ENCODE measurements around the gene EFNA4. TPM values are rescaled to one million over a fixed set of nuclear protein-coding genes. Genes with fewer than 3 reads are reported as not detected.

EFNA4 gene
- total RNA-seq, 3 donors from 2014 or later: 4.2 to 4.5 (median 4.3) TPM

DNA sequence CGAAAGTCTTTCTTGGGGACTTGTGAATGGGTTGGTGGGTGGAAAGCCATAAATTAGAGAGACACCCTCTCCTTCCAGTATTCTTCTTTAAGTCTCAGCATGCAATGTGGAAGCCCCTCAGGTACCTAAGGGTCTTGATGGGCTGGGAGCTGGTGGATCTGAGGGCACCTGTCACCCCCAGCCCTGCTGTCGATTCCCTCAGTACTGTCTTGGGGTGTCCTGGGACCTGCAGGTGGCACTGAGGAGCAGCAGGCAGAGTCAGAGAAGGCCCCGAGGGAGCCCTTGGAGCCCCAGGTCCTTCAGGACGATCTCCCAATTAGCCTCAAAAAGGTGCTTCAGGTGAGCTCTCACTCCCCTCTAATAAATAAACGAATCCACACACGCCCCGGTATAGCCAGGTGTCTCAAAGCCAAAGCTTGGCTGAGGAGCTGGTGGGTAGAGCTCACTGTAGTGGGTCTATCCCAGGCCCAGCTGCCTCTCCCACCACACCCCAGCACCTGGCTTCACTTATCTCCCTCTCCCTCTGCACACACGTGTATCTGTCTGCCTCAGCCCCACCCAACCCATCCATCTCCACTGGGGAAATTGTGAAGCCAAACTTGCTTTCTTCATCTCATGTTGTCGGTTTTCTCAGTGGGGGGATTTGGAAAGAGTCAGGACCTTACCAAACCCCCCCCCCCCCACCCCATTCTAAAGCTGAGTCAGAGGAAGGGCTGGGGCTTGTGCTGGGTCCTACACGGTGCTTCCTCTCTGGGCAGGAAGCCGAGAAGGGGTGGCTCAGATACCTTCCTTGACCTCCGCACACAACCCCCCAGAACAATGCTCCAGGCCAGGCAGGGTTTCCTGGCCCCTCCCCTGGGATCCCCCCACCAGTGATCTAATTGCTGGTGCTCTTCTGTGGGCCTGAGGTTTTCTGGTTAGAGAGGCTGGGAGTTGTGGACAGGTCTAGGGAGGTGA, 10.8 kb upstream of the EFNA4 start:
- Mint-ChIP-seq H3K4me3 (peak overlapping the region; percentile 82), H3K4me1 (ENCODE audit: low read depth) (peaks cover 20% of the 10 kb centered on the region), H3K36me3 (ENCODE audit: insufficient read depth) (peaks cover 5% of the 10 kb centered on the region), H3K9me3 (no peaks in the 10 kb centered on the region), H3K27me3 (ENCODE audit: low read depth) (no peaks in the 10 kb centered on the region)
- ATAC-seq (no peak), DNase-seq (no peak)

DNA sequence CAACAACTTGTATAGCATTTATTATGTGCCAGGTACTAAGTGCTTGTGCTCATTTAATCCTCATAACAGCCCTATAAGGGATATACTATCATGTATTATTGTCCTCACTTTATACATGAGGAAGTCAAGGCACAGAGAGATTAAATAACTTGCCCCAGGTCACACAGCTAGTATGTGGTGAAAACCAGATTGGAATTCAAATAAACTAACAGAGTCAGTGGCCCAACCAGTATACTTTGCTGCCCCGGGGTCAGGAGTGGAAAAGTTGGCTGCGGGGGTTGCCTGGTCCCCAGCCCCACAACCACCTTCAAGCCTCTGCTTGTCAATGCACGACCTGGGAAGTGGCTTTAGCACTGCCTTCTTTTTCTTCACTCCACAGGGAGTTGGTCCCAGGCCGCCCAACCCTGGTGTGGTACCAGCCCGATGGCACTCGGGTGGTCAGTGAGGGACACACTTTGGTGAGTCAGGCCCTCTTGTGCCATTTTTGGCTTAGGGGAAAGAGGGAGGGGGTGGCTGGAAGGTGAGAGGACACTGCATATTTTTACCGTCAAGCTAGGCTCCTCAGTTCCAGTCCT, 9.9 kb upstream of the EFNA4 start:
- Mint-ChIP-seq H3K4me1 (ENCODE audit: low read depth) (peaks cover 20% of the 10 kb centered on the region), H3K36me3 (ENCODE audit: insufficient read depth) (peaks cover 6% of the 10 kb centered on the region), H3K9me3 (no peaks in the 10 kb centered on the region), H3K27me3 (ENCODE audit: low read depth) (no peaks in the 10 kb centered on the region), H3K4me3 (peak overlapping the region; percentile 82)
- ATAC-seq (no peak), DNase-seq (no peak)

DNA sequence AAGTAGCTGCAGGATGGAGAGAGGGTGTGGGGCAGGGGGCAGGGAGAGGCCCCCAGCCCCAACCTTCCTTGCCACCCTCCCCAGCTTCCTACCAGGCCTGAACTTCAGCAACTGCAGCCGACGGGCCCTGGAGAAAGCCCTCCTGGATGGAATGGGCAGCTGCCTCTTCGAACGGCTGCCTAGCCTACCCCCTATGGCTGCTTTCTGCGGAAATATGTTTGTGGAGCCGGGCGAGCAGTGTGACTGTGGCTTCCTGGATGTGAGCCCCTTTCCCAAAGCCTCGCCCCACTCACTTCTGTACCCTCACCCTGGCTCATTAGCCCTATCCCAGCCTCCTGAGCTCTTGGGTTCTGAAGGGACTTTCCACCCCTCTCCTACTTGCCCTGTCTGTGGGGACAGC, 6.4 kb upstream of the EFNA4 start:
- ATAC-seq: no peak

DNA sequence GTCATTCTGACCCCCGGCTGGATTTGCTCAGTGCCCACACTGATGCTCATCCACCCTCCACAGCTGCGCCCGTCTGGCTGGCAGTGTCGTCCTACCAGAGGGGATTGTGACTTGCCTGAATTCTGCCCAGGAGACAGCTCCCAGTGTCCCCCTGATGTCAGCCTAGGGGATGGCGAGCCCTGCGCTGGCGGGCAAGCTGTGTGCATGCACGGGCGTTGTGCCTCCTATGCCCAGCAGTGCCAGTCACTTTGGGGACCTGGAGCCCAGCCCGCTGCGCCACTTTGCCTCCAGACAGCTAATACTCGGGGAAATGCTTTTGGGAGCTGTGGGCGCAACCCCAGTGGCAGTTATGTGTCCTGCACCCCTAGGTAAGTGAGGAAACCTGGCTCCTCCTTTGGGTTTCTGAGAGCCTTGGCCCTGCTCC, 5.7 kb upstream of the EFNA4 start:
- Mint-ChIP-seq H3K27me3 (ENCODE audit: low read depth) (no peaks in the 10 kb centered on the region), H3K4me1 (ENCODE audit: low read depth) (peaks cover 19% of the 10 kb centered on the region), H3K4me3 (no peak overlapping the region), H3K36me3 (ENCODE audit: insufficient read depth) (peaks cover 10% of the 10 kb centered on the region), H3K9me3 (no peaks in the 10 kb centered on the region)
- ATAC-seq (no peak), DNase-seq (no peak)

More for the DNA sequence above, 6.4 kb upstream of the EFNA4 start:
- no peak for DNase-seq
- Mint-ChIP-seq H3K4me1 (ENCODE audit: low read depth) (peaks cover 21% of the 10 kb centered on the region), H3K36me3 (ENCODE audit: insufficient read depth) (peaks cover 10% of the 10 kb centered on the region), H3K9me3 (no peaks in the 10 kb centered on the region), H3K27me3 (ENCODE audit: low read depth) (no peaks in the 10 kb centered on the region), H3K4me3 (no peak overlapping the region)

DNA sequence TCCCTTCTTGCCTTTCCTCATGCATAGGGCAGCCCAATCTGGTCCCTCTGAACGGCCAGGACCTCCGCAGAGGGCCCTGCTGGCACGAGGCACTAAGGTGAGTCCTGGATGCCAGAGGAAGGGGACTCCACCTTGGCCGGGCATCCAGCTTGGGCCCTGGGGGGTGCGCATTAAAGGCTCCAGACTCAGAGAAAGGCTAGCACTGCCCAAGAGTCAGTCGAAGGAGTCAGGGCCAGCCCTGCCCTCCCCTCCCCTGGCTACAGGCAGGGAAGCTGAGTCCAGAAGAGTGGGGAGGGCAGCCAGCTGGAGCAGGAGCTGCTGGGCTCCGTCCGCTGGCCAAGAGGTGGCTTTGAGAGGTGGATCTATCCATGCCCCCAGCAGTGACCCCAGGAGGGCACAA, 2.8 kb upstream of the EFNA4 start:
- Mint-ChIP-seq H3K27me3 (ENCODE audit: low read depth) (no peaks in the 10 kb centered on the region), H3K36me3 (ENCODE audit: insufficient read depth) (peaks cover 10% of the 10 kb centered on the region), H3K4me3 (no peak overlapping the region), H3K4me1 (ENCODE audit: low read depth) (peaks cover 30% of the 10 kb centered on the region), H3K9me3 (no peaks in the 10 kb centered on the region)
- ATAC-seq (no peak), DNase-seq (no peak)

DNA sequence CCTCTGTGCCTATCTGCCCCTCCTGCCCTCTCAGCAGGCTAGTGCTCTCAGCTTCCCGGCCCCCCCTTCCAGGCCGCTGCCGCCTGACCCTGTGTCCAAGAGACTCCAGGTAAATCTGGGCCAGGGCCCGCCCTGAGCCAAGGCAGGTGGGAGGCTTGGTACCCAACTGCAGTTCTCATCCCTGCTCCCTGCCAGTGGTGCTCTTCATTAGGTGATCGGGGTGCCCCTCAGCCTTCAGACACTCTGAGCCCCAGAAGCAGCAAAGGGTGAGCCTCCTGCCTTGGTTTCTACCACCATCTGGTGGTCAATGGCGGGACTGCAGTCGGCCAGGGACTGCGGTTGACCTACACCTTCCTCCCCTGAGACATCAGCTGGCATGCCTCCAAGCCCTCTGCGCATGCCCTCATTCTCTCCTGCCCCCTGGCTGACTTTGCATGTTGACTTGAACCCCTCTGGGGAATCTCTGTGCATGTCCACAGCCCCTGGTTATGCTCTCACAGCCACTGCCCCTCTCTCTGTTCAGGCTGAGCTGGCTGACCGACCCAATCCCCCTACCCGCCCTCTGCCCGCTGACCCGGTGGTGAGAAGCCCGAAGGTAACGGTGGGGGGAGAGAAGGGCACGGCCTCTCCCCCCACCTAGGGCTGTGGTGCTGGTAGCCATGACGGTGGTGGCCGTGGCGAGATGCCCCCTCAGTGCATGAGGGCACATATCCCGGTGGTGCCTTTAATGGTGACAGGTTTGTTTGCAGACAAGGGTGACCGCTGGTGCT, 2.0 kb upstream of the EFNA4 start:
- H3K27me3 Mint-ChIP-seq (ENCODE audit: low read depth): no peaks in the 10 kb centered on the region
- no peaks in the 10 kb centered on the region for H3K9me3 Mint-ChIP-seq
- peak overlapping the region; percentile 37 for H3K4me3 Mint-ChIP-seq
- H3K36me3 Mint-ChIP-seq (ENCODE audit: insufficient read depth): peaks cover 7% of the 10 kb centered on the region
- ATAC-seq: peak; percentile 59 to 61
- DNase-seq: peak; percentile 97
- peaks cover 30% of the 10 kb centered on the region for H3K4me1 Mint-ChIP-seq (ENCODE audit: low read depth)

DNA sequence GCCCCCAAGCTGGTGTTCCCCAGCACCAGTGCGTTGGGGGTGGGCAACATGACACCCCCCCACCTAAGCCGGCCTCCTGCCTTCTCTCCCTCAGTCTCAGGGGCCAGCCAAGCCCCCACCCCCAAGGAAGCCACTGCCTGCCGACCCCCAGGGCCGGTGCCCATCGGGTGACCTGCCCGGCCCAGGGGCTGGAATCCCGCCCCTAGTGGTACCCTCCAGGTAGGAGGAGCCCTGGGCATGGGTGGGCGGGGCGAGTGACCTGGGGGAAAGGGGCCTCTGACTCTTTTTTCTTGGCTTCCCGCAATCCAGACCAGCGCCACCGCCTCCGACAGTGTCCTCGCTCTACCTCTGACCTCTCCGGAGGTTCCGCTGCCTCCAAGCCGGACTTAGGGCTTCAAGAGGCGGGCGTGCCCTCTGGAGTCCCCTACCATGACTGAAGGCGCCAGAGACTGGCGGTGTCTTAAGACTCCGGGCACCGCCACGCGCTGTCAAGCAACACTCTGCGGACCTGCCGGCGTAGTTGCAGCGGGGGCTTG, 1.3 kb upstream of the EFNA4 start:
- Mint-ChIP-seq H3K9me3 (no peaks in the 10 kb centered on the region), H3K4me3 (no peak overlapping the region), H3K4me1 (ENCODE audit: low read depth) (peaks cover 30% of the 10 kb centered on the region), H3K36me3 (ENCODE audit: insufficient read depth) (peaks cover 8% of the 10 kb centered on the region), H3K27me3 (ENCODE audit: low read depth) (no peaks in the 10 kb centered on the region)
- DNase-seq: no peak
- ATAC-seq: no peak

DNA sequence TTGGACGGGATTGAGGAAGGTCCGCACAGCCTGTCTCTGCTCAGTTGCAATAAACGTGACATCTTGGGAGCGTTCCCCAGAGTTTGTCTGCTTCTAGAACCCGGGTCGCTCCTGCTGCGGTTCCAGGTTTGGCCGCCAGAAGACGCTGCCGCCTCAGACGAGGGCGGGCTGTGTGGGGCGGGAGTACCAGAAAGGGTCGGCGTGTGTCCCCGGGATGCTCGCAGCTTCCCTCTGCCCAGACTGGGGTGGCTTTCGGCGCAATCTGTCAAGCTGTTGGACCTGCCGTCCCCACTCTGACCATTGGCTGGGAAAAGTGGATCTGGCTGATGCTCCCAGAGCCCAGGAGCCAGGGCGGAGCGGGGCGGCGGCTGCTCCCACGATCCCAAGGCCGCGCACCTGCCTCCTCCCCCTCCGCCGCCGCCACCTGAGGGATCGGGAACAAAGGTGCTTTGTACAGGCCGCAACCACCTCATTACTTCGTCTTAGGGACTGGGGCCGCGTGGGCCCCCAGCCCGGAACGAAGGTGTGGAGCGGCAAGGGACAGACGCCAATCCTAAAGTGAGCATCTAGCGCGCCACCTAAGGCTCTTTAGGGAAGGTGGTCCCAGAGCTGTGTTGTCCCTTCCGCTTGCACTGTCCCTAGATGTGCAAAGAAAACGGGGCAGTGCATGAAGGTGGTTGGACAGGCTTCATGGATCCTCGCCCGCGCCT, 683 bp upstream of the EFNA4 start:
- Mint-ChIP-seq H3K27me3 (ENCODE audit: low read depth) (no peaks in the 10 kb centered on the region), H3K4me3 (peak overlapping the region; percentile 89), H3K4me1 (ENCODE audit: low read depth) (peaks cover 30% of the 10 kb centered on the region), H3K36me3 (ENCODE audit: insufficient read depth) (peaks cover 7% of the 10 kb centered on the region), H3K9me3 (no peaks in the 10 kb centered on the region)
- peak; percentile 30 to 47 for ATAC-seq
- peak; percentile 68 for DNase-seq

DNA sequence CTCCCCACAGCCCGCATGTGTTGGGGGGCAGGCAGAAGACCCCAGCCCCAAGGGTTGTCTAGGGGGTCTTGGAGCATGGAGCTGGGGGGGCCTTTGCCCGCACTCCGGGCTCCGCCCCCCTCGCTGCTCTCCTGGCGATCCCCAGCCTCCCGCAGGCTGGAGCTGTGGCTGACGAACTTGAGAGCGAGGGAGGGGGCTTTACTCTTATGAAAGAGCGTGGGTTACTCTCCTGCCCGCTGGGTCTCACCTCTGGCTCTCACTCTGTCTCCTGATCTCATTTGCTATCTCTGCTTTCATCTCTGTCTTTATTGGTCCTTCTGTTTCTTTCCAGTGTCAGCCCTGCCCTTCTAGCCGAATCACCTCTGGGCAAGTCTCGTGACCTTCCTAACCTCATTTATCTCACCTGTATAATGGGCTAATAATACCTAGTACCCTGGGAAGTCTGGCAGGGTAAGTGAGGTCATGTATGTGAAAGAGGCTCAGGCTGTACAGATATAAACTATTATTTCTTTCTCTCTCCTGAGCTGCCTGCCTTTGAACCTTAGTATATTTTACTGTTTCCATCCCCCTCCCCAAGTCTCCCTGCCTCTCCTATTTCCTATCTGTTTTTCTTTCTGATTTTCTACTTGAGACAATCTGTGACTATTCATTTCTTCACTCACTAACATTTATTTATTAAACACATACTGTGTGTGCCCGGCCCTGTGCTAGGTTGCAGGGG, 731 bp downstream of the EFNA4 start:
- peaks cover 30% of the 10 kb centered on the region for H3K4me1 Mint-ChIP-seq (ENCODE audit: low read depth)
- DNase-seq (no peak), ATAC-seq (peak; percentile 23 to 42)
- no peaks in the 10 kb centered on the region for H3K9me3 Mint-ChIP-seq
- H3K36me3 Mint-ChIP-seq (ENCODE audit: insufficient read depth): peaks cover 6% of the 10 kb centered on the region
- H3K4me3 Mint-ChIP-seq: peak overlapping the region; percentile 84
- no peaks in the 10 kb centered on the region for H3K27me3 Mint-ChIP-seq (ENCODE audit: low read depth)

DNA sequence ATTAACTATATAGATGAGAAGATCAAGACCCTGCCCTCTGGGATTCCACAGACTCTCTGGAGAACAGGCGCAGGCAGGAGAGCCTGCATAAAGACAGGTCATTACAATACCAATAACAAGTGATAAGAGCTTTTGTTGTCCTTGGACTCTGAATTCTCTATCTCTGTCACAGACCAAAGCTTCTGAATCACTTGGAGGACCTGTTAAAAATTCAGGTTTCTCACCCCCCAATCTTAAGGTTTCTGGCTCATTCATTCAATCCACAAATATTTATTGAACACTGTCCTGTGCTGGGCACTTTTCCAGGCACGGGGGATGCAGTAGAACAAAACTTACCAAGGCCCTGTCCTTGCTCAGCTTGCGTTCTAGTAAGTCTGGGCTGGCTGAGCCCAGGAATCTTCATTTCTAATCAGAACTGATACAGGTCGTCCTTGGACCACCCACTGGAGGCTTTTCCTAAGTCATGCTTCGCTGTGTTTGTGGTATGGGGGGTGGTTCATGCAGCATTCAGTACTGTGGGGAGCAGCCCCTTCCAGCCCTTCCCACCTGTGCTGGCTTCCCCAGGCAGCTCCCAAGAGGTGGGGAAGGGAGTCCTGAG, 1.4 kb downstream of the EFNA4 start:
- no peaks in the 10 kb centered on the region for H3K27me3 Mint-ChIP-seq (ENCODE audit: low read depth)
- peak overlapping the region; percentile 84 for H3K4me3 Mint-ChIP-seq
- ATAC-seq (no peak), DNase-seq (no peak)
- H3K4me1 Mint-ChIP-seq (ENCODE audit: low read depth): peaks cover 30% of the 10 kb centered on the region
- no peaks in the 10 kb centered on the region for H3K9me3 Mint-ChIP-seq
- H3K36me3 Mint-ChIP-seq (ENCODE audit: insufficient read depth): peaks cover 6% of the 10 kb centered on the region

DNA sequence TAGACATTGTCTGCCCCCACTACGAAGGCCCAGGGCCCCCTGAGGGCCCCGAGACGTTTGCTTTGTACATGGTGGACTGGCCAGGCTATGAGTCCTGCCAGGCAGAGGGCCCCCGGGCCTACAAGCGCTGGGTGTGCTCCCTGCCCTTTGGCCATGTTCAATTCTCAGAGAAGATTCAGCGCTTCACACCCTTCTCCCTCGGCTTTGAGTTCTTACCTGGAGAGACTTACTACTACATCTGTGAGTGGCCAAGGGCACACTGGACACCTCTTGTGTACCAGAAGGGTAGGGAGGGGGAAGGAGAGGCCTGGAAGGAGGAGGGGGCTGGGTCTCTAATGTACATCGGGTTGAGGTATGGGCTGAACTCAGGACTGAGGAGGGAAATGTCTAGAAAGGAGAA, 3.2 kb downstream of the EFNA4 start:
- no peaks in the 10 kb centered on the region for H3K9me3 Mint-ChIP-seq
- peaks cover 31% of the 10 kb centered on the region for H3K4me1 Mint-ChIP-seq (ENCODE audit: low read depth)
- no peak overlapping the region for H3K4me3 Mint-ChIP-seq
- ATAC-seq: no peak
- H3K27me3 Mint-ChIP-seq (ENCODE audit: low read depth): no peaks in the 10 kb centered on the region
- no peak for DNase-seq
- peaks cover 4% of the 10 kb centered on the region for H3K36me3 Mint-ChIP-seq (ENCODE audit: insufficient read depth)

DNA sequence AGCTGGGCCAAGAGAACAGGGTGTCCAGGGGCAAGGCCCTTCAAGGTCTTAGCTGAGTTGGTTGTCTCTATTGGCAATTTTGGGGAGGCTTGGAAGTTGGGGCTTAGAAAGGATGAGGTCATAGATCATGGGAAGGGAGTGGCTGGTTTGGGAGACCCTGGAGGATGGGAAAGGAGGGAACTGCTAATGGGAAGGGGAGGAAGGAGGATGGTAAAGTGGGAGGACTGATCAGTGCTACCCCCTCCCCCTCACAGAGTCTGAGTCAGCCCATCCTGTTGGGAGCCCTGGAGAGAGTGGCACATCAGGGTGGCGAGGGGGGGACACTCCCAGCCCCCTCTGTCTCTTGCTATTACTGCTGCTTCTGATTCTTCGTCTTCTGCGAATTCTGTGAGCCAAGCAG, 5.1 kb downstream of the EFNA4 start:
- Mint-ChIP-seq H3K27me3 (ENCODE audit: low read depth) (no peaks in the 10 kb centered on the region), H3K36me3 (ENCODE audit: insufficient read depth) (peaks cover 4% of the 10 kb centered on the region), H3K9me3 (no peaks in the 10 kb centered on the region), H3K4me3 (no peak overlapping the region), H3K4me1 (ENCODE audit: low read depth) (peaks cover 24% of the 10 kb centered on the region)
- DNase-seq (no peak), ATAC-seq (no peak)

DNA sequence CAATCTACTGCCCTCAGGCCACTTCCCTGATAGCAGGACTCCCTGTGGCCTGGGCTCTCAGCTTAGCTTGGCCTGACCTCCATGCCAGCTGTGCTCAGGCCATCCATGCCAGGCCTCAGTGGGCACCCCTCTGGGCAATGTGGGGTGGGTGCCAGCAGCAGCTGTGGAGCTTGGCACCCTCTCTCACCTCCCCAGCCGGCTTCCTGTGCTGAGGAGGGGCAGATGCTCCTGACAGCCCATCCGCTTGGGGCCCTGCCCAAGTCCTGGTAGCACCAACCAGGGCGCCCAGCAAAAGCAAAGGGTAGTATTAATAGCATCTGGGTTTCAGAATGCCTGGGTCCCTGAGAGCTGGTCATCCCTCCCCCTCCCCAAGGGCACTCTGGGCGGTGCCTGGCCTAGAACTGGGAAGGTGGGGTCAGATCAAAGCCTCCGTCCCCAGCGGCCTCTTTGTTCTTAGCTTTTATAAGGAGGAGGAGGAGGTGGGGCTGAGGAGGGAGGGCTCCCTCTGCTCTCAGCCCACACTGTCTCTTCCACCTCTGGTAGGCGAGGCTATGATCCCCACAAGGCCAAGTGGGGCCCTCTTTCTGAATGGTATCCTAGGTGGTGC, 6.1 kb downstream of the EFNA4 start:
- H3K9me3 Mint-ChIP-seq: no peaks in the 10 kb centered on the region
- ATAC-seq (no peak), DNase-seq (no peak)
- no peaks in the 10 kb centered on the region for H3K27me3 Mint-ChIP-seq (ENCODE audit: low read depth)
- H3K4me1 Mint-ChIP-seq (ENCODE audit: low read depth): peaks cover 23% of the 10 kb centered on the region
- peaks cover 4% of the 10 kb centered on the region for H3K36me3 Mint-ChIP-seq (ENCODE audit: insufficient read depth)
- H3K4me3 Mint-ChIP-seq: no peak overlapping the region

All from activated T-cell treated with anti-CD3 and anti-CD28 coated beads, Interleukin-2, amount 50 U/mL, for 4 hours (primary cell).